Peyer's patch (tissue), 4 donors: ENCODE data around the gene PALB2.
A peak's percentile ranks its signal among the peaks of the same experiment; 100 is the strongest.

Source experiments
- CTCF ChIP-seq, 6 experiments: fragments of 450-650 bp in 4 of 6; fragments of 200-600 bp in 2 of 6; sonication (generic) in 1 of 6; IDR thresholded peaks; one replicate each; pipeline ENCODE4 v1.5.1; 2017 to 2019; ENCODE audit warnings: antibody characterized with exemption in 6 of 6, mild to moderate bottlenecking in 3 of 6, moderate library complexity in 1 of 6
- POLR2A ChIP-seq, 2 donors: fragments of 450-650 bp; IDR thresholded peaks; one replicate each; pipeline ENCODE4 v1.5.1; 2017; ENCODE audit warnings: antibody characterized with exemption in 2 of 2, mild to moderate bottlenecking in 2 of 2, moderate library complexity in 2 of 2

GRCh38 chr16:23595246-23595950 lies 45.7 kb downstream of the PALB2 start:
- TF ChIP-seq CTCF (IDR thresholded peaks at IDR 0.05): no peak
- TF ChIP-seq POLR2A (IDR thresholded peaks at IDR 0.05): peak in 1 of 2 donors; percentile 11
